HG03439 (cell line): Measurements from ENCODE around the gene MERTK.
"Not testable (repeated sequence)": the region's sequence is repeated elsewhere in the genome, so short reads cannot be mapped to it uniquely, and the experiment has no call there.

Source experiments
- ATAC-seq: cut with Tn5 transposase; IDR thresholded peaks from one replicate; pipeline ENCODE4 v1.9.1; 2021; ENCODE audit warnings: mild to moderate bottlenecking, moderate library complexity; ENCODE audit not compliant: unreplicated experiment

MERTK gene

GRCh38 chr2:112065966-112066365 lies 167.6 kb downstream of the MERTK start:
- ATAC-seq = peak; percentile 66

- ATAC-seq = not testable (repeated sequence)
These were observed 171.4 kb downstream of the MERTK start for GRCh38 chr2:112069794-112070193.

DNA sequence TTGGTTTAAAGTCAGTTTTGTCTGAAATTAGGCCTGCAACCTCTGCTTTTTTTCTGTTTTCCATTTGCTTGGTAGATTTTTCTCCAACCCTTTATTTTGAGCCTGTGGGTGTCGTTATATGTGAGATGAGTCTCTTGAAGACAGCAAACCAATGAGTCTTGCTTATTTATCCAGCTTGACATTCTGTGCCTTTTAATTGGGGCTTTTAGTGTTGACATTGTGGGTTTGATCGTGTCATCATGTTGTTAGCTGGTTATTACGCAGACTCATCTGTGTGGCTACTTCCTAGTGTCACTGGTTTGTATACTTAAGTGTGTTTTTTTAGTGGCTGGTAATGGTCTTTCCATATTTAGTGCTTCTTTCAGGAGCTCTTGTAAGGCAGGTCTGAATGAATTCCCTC lies 175.5 kb downstream of the MERTK start:
- ATAC-seq = no peak

GRCh38 chr2:112074506-112074905 lies 176.1 kb downstream of the MERTK start:
- no peak for ATAC-seq

GRCh38 chr2:112075490-112076260 lies 177.3 kb downstream of the MERTK start:
- ATAC-seq = no peak

DNA sequence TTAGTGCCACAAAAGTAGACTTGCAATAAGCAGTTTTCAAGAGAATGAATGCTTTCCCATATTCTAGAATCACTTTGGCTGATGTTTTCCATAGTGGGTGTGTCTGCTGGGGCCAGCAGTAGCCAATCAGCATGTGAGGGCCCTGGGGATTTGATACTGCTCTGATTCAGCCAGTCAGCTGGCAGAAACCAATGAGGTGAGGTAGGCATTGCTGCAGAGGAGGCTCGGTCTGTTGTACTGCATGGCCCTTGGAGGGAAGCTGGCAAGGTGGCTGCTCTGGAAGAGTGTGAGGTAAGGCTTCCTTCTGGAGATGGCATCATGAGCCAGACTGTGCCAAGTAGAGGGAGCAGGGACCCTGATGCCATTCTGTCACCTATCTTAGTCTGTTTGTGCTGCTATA lies 179.4 kb downstream of the MERTK start:
- ATAC-seq = no peak
